Left lung (tissue), 10 donors: ENCODE data around the gene PDK3. TPM values are rescaled to one million over a fixed set of nuclear protein-coding genes. Genes with fewer than 3 reads are reported as not detected.

Experiments used
- ATAC-seq: fragments of 200-7000 bp; cut with Tn5 transposase; one replicate; pipeline ENCODE4 v1.9.1; 2020; ENCODE audit warnings: moderate library complexity
- DNase-seq, 4 donors: peaks; one replicate each; pipeline ENCODE4 v3.0.0-alpha.2; 2013 to 2020
- H3K27ac ChIP-seq, 2 donors: fragments of 200-600 bp; sonication (generic) in 1 of 2; one replicate each; pipeline versions ENCODE4 v1.5.0 to v1.8.0; 2020 to 2021
- H3K27me3 ChIP-seq, 2 donors: fragments of 200-600 bp; sonication (generic) in 1 of 2; one replicate each; pipeline versions ENCODE4 v1.5.0 to v1.8.0; 2020 to 2021
- H3K36me3 ChIP-seq, 2 donors: fragments of 200-600 bp; sonication (generic) in 1 of 2; one replicate each; pipeline versions ENCODE4 v1.5.0 to v1.8.0; 2020 to 2021
- H3K4me1 ChIP-seq, 2 donors: fragments of 200-600 bp; one replicate each; pipeline ENCODE4 v1.8.0; 2021
- H3K4me3 ChIP-seq, 2 donors: fragments of 200-600 bp; sonication (generic) in 1 of 2; one replicate each; pipeline versions ENCODE4 v1.5.0 to v1.8.0; 2020 to 2021; ENCODE audit warnings: mild to moderate bottlenecking in 1 of 2
- H3K9me3 ChIP-seq, 2 donors: fragments of 200-600 bp; sonication (generic) in 1 of 2; one replicate each; pipeline versions ENCODE4 v1.5.0 to v1.8.0; 2020 to 2021
- CTCF ChIP-seq, 2 donors: fragments of 200-600 bp; sonication (generic) in 1 of 2; IDR thresholded peaks; one replicate each; pipeline versions ENCODE4 v1.5.0 to v1.8.0; 2021; ENCODE audit warnings: antibody characterized with exemption in 2 of 2
- intact Hi-C, 2 donors: fragments of 100-400 bp; cut with DNase I; formaldehyde crosslinking; loops; one replicate each; pipeline versions ENCODE4 v1.11.2 to v1.14.2; 2022
- polyA plus RNA-seq, 6 donors: library from polyadenylated mRNA; unstranded; fragments of 120-200 nt; gene quantifications; one replicate each; pipeline ENCODE4 v1.2.1, GENCODE V29; 2013; ENCODE audit not compliant: insufficient read length in 6 of 6
- total RNA-seq, 2 donors: library from RNA; stranded (reverse); fragmentation: NEBNext Ultra II Directional; extraction: Animal tissue kit (Norgen Biotek cat#: 25700); gene quantifications; one replicate each; pipeline ENCODE4 v1.2.1, GENCODE V29; 2021
- donor health status: DM: no; HTN: yes; CAD: no.
- donor health status: DM: no; HTN: no; CAD: no.

Gene PDK3
- total and polyA plus RNA-seq, 8 donors, result 5.0 to 21.2 (median 7.1) TPM

DNA sequence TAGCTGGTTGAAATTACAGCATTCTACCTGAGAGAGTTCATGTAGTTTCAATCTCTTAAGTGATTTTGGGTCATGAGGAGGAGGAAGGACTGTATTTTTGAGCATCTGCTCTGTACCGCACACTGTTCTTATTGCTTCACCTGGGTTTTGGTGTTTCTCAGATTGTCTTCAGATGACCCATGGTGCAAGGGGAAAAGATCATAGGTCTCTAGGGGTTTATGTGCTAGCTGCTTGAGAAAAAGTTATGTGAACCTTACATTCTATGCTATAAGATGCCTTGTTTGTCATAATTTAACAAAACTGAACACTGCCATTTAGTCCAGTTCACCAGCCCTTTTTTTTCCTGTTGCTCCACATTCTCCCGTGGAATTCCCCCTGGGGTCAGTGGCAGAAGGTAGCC is 60.4 kb downstream of the PDK3 start:
- intact Hi-C loops, result no loop called here
- H3K27me3 ChIP-seq, result no peaks in the 10 kb centered on the region
- ATAC-seq (no peak), DNase-seq (no peak)
- H3K4me1 ChIP-seq, result no peaks in the 10 kb centered on the region
- no peak overlapping the region for H3K4me3 ChIP-seq
- no peak overlapping the region for H3K27ac ChIP-seq
- peaks cover 0 to 14% of the 10 kb centered on the region in 2 donors for H3K36me3 ChIP-seq
- no peaks in the 10 kb centered on the region for H3K9me3 ChIP-seq
- TF ChIP-seq CTCF (IDR thresholded peaks at IDR 0.05), result no peak

DNA sequence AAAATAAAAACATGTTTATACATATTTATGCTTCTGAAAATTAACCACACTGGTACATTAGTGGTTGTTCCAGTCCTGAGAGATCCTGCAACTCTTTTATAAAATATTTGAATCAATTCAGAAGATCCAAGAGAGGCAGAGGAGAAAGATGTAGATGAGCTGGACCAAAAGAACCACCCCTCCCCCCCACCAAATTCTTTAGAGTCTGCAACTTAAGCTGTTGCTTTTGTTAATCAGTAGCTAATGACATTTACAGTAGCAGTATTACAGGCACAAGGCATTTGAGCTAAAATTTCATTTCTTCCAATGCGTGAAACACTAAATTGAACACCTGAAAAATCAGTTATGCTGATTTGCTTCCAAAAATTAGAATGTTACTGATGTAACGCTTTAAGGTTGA is 61.5 kb downstream of the PDK3 start:
- intact Hi-C loops, result no loop called here
- no peak for DNase-seq
- TF ChIP-seq CTCF (IDR thresholded peaks at IDR 0.05), result no peak
- peaks cover 0 to 14% of the 10 kb centered on the region in 2 donors for H3K36me3 ChIP-seq
- no peak overlapping the region for H3K27ac ChIP-seq
- no peaks in the 10 kb centered on the region for H3K9me3 ChIP-seq
- H3K27me3 ChIP-seq, result no peaks in the 10 kb centered on the region
- no peaks in the 10 kb centered on the region for H3K4me1 ChIP-seq
- H3K4me3 ChIP-seq, result no peak overlapping the region
- no peak for ATAC-seq

GRCh38 chrX:24528605-24529004 is 63.5 kb downstream of the PDK3 start:
- no peak for ATAC-seq
- intact Hi-C loops, result no loop called here
- DNase-seq, result no peak

GRCh38 chrX:24536551-24536950 is 71.5 kb downstream of the PDK3 start:
- ATAC-seq (no peak), DNase-seq (no peak)
- H3K27ac ChIP-seq, result no peak overlapping the region
- H3K9me3 ChIP-seq, result no peaks in the 10 kb centered on the region
- no peak for TF ChIP-seq CTCF (IDR thresholded peaks at IDR 0.05)
- no peaks in the 10 kb centered on the region for H3K4me1 ChIP-seq
- peaks cover 0 to 9% of the 10 kb centered on the region in 2 donors for H3K36me3 ChIP-seq
- no peaks in the 10 kb centered on the region for H3K27me3 ChIP-seq
- H3K4me3 ChIP-seq, result no peak overlapping the region
- intact Hi-C loops, result no loop called here

More at GRCh38 chrX:24528605-24529004, 63.5 kb downstream of the PDK3 start:
- no peak overlapping the region for H3K27ac ChIP-seq
- no peak for TF ChIP-seq CTCF (IDR thresholded peaks at IDR 0.05)
- no peak overlapping the region for H3K4me3 ChIP-seq
- no peaks in the 10 kb centered on the region for H3K4me1 ChIP-seq
- no peaks in the 10 kb centered on the region for H3K27me3 ChIP-seq
- H3K36me3 ChIP-seq, result peaks cover 0 to 19% of the 10 kb centered on the region in 2 donors
- H3K9me3 ChIP-seq, result no peaks in the 10 kb centered on the region

DNA sequence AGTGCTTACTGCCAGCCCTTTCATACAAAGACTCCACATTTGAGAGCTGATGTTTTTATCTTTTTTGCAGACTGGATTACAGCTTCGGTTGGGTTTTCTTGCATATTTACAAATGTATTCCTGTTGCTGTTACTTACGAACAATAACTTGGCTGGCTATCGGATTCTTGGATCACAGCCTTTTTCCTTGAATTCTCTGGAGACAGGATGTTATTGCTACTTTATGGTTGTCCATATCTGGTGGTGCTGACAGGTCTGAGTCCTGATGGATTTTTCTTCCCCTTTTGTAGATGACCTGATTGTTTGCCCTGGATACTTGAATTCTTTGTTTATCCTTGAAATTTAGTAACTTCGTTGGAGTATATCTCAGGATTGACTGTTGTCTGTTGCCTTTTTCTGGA is 77.7 kb downstream of the PDK3 start:
- ATAC-seq (no peak), DNase-seq (peak in 2 of 4 donors; percentile 33 to 46)
- H3K27ac ChIP-seq, result no peak overlapping the region
- no peaks in the 10 kb centered on the region for H3K27me3 ChIP-seq
- TF ChIP-seq CTCF (IDR thresholded peaks at IDR 0.05), result no peak
- intact Hi-C loops, result no loop called here
- H3K4me1 ChIP-seq, result peaks cover 0 to 4% of the 10 kb centered on the region in 2 donors
- no peaks in the 10 kb centered on the region for H3K9me3 ChIP-seq
- H3K36me3 ChIP-seq, result no peaks in the 10 kb centered on the region
- no peak overlapping the region for H3K4me3 ChIP-seq
